ENCODE measurements around the gene EIF4ENIF1.

GRCh38 chr22:31451709-31452571 is 37.7 kb downstream of the EIF4ENIF1 start:
- TF ChIP-seq CTCF (IDR thresholded peaks at IDR 0.05 in 4 of 5, conservative IDR thresholded peaks at IDR 0.05 in 1 of 5) (peak in 1 of 5 experiments; percentile 21), POLR2A (IDR thresholded peaks at IDR 0.05) (no peak)

Data from gastrocnemius medialis (tissue), 4 donors.